HG02885 (cell line): ENCODE measurements around the gene CHST6.
A peak's percentile ranks its signal among the peaks of the same experiment; 100 is the strongest.
"Not testable (repeated sequence)": the region's sequence is repeated elsewhere in the genome, so short reads cannot be mapped to it uniquely, and the experiment has no call there.

ENCODE experiments used
- ATAC-seq: cut with Tn5 transposase; IDR thresholded peaks from one replicate; pipeline ENCODE4 v1.9.1; 2021; ENCODE audit warnings: mild to moderate bottlenecking; ENCODE audit not compliant: unreplicated experiment, poor library complexity

Gene CHST6

GRCh38 chr16:75456486-75456885, 38.8 kb downstream of the CHST6 start:
- ATAC-seq, result not testable (repeated sequence)

DNA sequence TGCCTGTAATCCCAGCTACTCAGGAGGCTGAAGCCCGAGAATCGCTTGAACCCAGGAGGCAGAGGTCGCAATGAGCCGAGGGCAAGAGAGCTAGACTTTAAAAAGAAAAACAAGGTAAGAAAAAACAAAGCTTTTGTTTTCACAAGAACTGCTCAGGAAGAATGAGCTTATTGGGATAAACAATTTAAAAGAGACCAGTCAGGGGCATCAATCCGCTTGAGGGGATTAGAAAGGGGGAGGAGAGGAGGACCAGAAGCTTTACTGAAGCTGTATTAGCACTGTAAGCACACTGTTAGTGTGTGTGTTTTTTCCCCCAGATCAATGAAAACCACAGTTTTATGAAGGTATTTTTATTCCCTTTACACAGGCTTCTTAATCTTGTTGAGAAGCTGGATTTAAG, 39.6 kb downstream of the CHST6 start:
- no peak for ATAC-seq

DNA sequence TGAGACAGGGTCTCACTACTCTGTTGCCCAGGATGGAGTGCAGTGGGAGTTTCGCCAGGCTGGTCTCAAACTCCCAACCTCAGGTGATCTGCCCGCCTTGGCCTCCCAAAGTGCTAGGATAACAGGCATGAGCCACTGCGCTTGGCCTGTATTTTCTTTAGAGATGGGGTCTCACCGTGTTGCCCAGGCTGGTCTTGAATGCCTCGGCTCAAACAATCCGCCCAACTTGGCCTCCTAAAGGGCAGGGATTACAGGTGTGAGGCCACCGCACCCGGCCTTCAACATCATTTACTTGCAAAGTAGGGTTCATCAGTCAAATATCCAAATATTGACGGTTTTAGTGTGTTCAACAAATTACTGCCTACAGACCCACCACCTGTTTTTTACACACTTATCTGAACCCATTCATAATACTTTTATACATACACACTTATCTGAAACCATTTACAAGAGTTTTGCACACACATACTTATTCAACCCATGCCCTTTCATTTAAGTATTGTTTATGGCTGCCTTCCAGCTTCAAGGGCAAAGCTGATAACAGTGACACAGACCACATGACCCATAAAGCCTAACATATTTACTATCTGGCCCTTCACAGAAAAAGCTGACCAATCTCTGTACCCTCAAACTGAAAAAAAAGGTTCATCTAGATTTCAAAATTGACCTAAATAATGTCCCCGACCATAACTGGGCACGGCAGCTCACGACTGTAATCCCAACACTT, 42.6 kb downstream of the CHST6 start:
- ATAC-seq, result no peak

GRCh38 chr16:75446416-75446815, 48.8 kb downstream of the CHST6 start:
- ATAC-seq, result no peak

DNA sequence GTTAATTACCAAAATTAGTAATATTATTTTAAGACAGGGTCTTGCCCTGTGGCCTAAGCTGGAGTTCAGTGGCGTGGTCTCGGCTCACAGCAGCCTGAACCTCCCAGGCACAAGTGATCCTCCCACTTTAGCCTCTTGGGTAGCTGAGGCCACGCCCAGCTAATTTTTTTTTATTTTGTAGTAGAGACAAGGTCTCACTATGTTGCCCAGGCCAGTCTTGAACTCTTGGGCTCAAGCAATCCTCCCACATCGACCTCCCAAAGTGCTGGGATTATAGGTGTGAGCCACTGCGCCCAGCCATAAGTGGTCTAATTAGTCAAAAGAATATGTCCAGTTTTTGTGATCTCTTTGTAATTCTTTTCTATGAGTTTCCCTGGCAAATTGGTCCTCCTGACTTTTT, 49.9 kb downstream of the CHST6 start:
- no peak for ATAC-seq

- no peak for ATAC-seq
These were observed 51.9 kb downstream of the CHST6 start for GRCh38 chr16:75443298-75443697.

GRCh38 chr16:75433732-75434413, 61.4 kb downstream of the CHST6 start:
- peak; percentile 75 for ATAC-seq

DNA sequence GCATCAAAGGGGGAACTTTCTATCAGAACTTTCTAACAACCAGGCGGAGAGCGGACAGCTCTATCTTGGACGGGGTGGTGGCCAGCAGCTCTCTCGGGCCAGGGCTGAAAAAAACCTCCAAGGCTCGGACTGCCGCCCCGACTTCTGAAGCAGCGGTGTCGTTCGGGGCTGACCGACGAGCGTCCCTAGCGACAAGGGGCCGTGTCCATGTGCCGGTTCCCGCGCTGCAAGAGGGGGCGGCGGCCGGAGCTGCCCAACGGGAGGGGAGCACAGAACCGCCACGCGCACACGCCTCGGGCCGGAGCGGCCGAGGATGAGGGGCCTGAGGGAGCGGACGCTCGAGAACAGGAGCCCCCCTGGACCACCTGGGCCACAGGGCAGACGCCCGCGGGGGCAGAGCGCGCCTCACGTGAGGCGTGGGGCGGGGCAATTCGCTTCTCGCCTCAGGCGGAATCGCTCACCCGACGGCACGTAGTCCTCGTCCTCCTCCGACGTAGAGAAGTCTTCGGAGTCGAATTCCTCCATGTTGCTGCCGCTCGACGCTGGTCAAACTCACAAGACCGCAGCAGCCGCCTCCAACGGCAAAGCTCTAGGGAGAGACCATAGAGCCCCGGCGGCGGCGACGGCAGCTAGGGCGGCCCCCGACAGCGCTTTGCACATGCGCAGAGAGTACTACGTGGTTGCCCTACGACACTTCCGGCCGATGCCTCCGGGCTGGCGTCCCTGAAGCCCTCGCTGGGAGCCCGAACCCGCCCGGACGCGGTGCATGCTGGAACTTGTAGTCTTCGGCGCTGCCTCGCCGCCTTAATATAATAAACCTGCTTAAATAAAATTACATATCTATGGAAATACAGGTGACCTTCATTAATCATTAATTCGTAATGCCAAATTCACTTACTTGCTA, 62.2 kb downstream of the CHST6 start, which contains the start of gene CFDP1:
TSS of gene CFDP1 (minus strand) at position 676 of the 904 bp plus-strand sequence. CDS start at position 525, 151 bp downstream.
- peak; percentile 94 for ATAC-seq

- no peak for ATAC-seq
These were observed 65.4 kb downstream of the CHST6 start for GRCh38 chr16:75429621-75430403.

GRCh38 chr16:75426524-75426923, 68.7 kb downstream of the CHST6 start:
- not testable (repeated sequence) for ATAC-seq

GRCh38 chr16:75424105-75424762, 71.0 kb downstream of the CHST6 start:
- ATAC-seq, result not testable (repeated sequence)

- no peak for ATAC-seq
These were observed 71.5 kb downstream of the CHST6 start for GRCh38 chr16:75423723-75424104.
